HCT116 (cell line): ENCODE results near the gene OR10H4. TPM values are rescaled to one million over a fixed set of nuclear protein-coding genes. Genes with fewer than 3 reads are reported as not detected.

ENCODE experiments used
- ATAC-seq: fragments of 200-7000 bp; cut with Tn5 transposase; 2 replicates; pipeline ENCODE4 v1.9.1; 2020; ENCODE audit warnings: mild to moderate bottlenecking, moderate library complexity
- BruUV-seq: library from RNA; stranded (reverse); fragments of 400-500 nt; replicated peaks from 2 replicates; lab custom pipeline; 2021; lab: Mats Ljungman, UMichigan
- CTCF ChIA-PET: fragments of 300-600 bp; sonication (Branson Sonifier 250); formaldehyde crosslinking; loops from one replicate; lab custom pipeline; 2021; ENCODE audit warnings: antibody characterized with exemption; lab: Charles Lee
- POLR2A ChIA-PET: fragments of 300-600, 350-600 bp; sonication (Branson Sonifier 250); formaldehyde crosslinking; loops from one replicate; lab custom pipeline; 2021; ENCODE audit warnings: antibody characterized with exemption; lab: Charles Lee
- RAD21 ChIA-PET, 2 experiments: fragments of 300-600 bp; sonication (Branson Sonifier 250); formaldehyde crosslinking; loops; one replicate each; lab custom pipeline; 2023; ENCODE audit warnings: low total read pairs in 2 of 2; ENCODE audit not compliant: uncharacterized antibody in 2 of 2, unreplicated experiment in 2 of 2, low non-redundant PET in 1 of 2; lab: Charles Lee
- DNase-seq: peaks from one replicate; pipeline ENCODE4 v3.0.0-alpha.2; 2010; ENCODE audit warnings: low read depth, low spot score
- H2AFZ ChIP-seq: fragments of 200-600 bp; shearing (Covaris generic), sonication (generic); 2 replicates; pipeline ENCODE4 v1.6.1; 2017; ENCODE audit warnings: low read depth, mixed run types, mixed read lengths, antibody characterized with exemption, low read length; ENCODE audit not compliant: poor library complexity, severe bottlenecking
- H3K27ac ChIP-seq: 2 replicates; pipeline ENCODE4 v1.5.1; 2012; ENCODE audit warnings: low read depth, low read length
- H3K27me3 ChIP-seq: fragments of 200-600 bp; sonication (generic); 2 replicates; pipeline ENCODE4 v1.6.1; 2016; ENCODE audit warnings: mixed run types, low read length, mixed read lengths; ENCODE audit not compliant: insufficient read depth
- H3K36me3 ChIP-seq, 2 experiments: fragments of 200-500 bp in 1 of 2; fragments of 200-600 bp in 1 of 2; sonication (Bioruptor generic) in 1 of 2; sonication (generic) in 1 of 2; 2 replicates each; pipeline versions ENCODE4 v1.5.1 to v1.6.1; 2014 to 2016; ENCODE audit warnings: low read length in 2 of 2, inconsistent platforms in 1 of 2, mixed read lengths in 1 of 2, mixed run types in 1 of 2; ENCODE audit not compliant: insufficient read depth in 2 of 2, control insufficient read depth in 1 of 2
- H3K4me1 ChIP-seq, 2 experiments: fragments of 200-600 bp in 1 of 2; sonication (generic) in 1 of 2; 2 replicates each; pipeline versions ENCODE4 v1.5.1 to v1.6.1; 2012 to 2017; ENCODE audit warnings: low read length in 2 of 2, inconsistent platforms in 1 of 2, mild to moderate bottlenecking in 1 of 2, mixed read lengths in 1 of 2, mixed run types in 1 of 2, moderate library complexity in 1 of 2; ENCODE audit not compliant: insufficient read depth in 2 of 2, control insufficient read depth in 1 of 2
- H3K4me2 ChIP-seq: fragments of 200-600 bp; sonication (generic); 2 replicates; pipeline ENCODE4 v1.6.1; 2017; ENCODE audit warnings: mixed run types, low read length, mixed read lengths
- H3K4me3 ChIP-seq, 2 experiments: fragments of 200-600 bp in 1 of 2; sonication (generic) in 1 of 2; replicated peaks in 1 of 2; 2 replicates each; pipeline ENCODE4 v1.5.1; 2011 to 2016; ENCODE audit warnings: low read length in 2 of 2, control low read depth in 1 of 2, low read depth in 1 of 2, mild to moderate bottlenecking in 1 of 2, mixed read lengths in 1 of 2, mixed run types in 1 of 2
- H3K79me2 ChIP-seq: fragments of 200-600 bp; sonication (generic); 2 replicates; pipeline ENCODE4 v1.6.1; 2017; ENCODE audit warnings: mild to moderate bottlenecking, mixed run types, low read length, moderate library complexity, mixed read lengths; ENCODE audit not compliant: insufficient read depth
- H3K9ac ChIP-seq: fragments of 200-600 bp; sonication (generic); 2 replicates; pipeline ENCODE4 v1.6.1; 2016; ENCODE audit warnings: low read length, mixed read lengths
- H3K9me2 ChIP-seq: fragments of 200-600 bp; sonication (generic), shearing (Covaris generic); 2 replicates; pipeline ENCODE4 v1.6.1; 2017; ENCODE audit warnings: mixed run types, mild to moderate bottlenecking, moderate library complexity; ENCODE audit not compliant: insufficient read depth
- H3K9me3 ChIP-seq, 2 experiments: fragments of 200-500 bp in 1 of 2; fragments of 200-600 bp in 1 of 2; sonication (Bioruptor generic) in 1 of 2; sonication (generic) in 1 of 2; 2 replicates each; pipeline ENCODE4 v1.6.1; 2014 to 2017; ENCODE audit warnings: low read length in 2 of 2, mixed read lengths in 2 of 2, inconsistent platforms in 1 of 2, low read depth in 1 of 2, mild to moderate bottlenecking in 1 of 2, mixed run types in 1 of 2, moderate library complexity in 1 of 2; ENCODE audit not compliant: control insufficient read depth in 1 of 2, insufficient read depth in 1 of 2
- H4K20me1 ChIP-seq: fragments of 200-600 bp; sonication (generic), shearing (Covaris generic); 2 replicates; pipeline ENCODE4 v1.6.1; 2017; ENCODE audit warnings: mixed run types, mild to moderate bottlenecking, moderate library complexity; ENCODE audit not compliant: insufficient read depth
- ATF3 ChIP-seq: IDR thresholded peaks from 2 replicates; pipeline ENCODE4 v1.6.1; 2012
- CBX3 ChIP-seq: IDR thresholded peaks from 2 replicates; pipeline ENCODE4 v1.6.1; 2012; ENCODE audit warnings: low read depth
- CEBPB ChIP-seq: IDR thresholded peaks from 2 replicates; pipeline ENCODE4 v1.6.1; 2012; ENCODE audit warnings: low read depth
- EGR1 ChIP-seq: IDR thresholded peaks from 2 replicates; pipeline ENCODE4 v1.6.1; 2012; ENCODE audit warnings: low read depth
- ELF1 ChIP-seq: IDR thresholded peaks from 2 replicates; pipeline ENCODE4 v1.6.1; 2012; ENCODE audit warnings: low read depth, borderline replicate concordance
- EZH2 ChIP-seq: fragments of 200-600 bp; sonication (generic); IDR thresholded peaks from 2 replicates; pipeline ENCODE4 v1.6.1; 2017; ENCODE audit warnings: antibody characterized with exemption, mixed run types
- FOSL1 ChIP-seq: IDR thresholded peaks from 2 replicates; pipeline ENCODE4 v1.6.1; 2012; ENCODE audit warnings: low read depth
- POLR2A ChIP-seq: IDR thresholded peaks from 2 replicates; pipeline ENCODE4 v1.7.0; 2011; ENCODE audit warnings: borderline replicate concordance; ENCODE audit not compliant: insufficient read depth, insufficient read length; ENCODE audit errors: extremely low read depth
- RAD21 ChIP-seq: IDR thresholded peaks from 2 replicates; pipeline ENCODE4 v1.6.1; 2012; ENCODE audit warnings: low read depth, mild to moderate bottlenecking
- REST ChIP-seq: IDR thresholded peaks from 2 replicates; pipeline ENCODE4 v1.6.1; 2012; ENCODE audit warnings: low read depth
- SP1 ChIP-seq: IDR thresholded peaks from 2 replicates; pipeline ENCODE4 v1.6.1; 2012; ENCODE audit warnings: low read depth
- TCF7L2 ChIP-seq: IDR thresholded peaks from 2 replicates; pipeline ENCODE4 v1.7.0; 2011; ENCODE audit warnings: borderline replicate concordance, inconsistent platforms; ENCODE audit not compliant: insufficient read depth, insufficient read length; ENCODE audit errors: extremely low read depth
- YY1 ChIP-seq: IDR thresholded peaks from 2 replicates; pipeline ENCODE4 v1.6.1; 2011; ENCODE audit warnings: low read length, low read depth, moderate library complexity, mild to moderate bottlenecking; ENCODE audit not compliant: insufficient replicate concordance; ENCODE audit errors: extremely low read depth
- ZBTB33 ChIP-seq: IDR thresholded peaks from 2 replicates; pipeline ENCODE4 v1.6.1; 2011; ENCODE audit warnings: mild to moderate bottlenecking, low read length, moderate library complexity; ENCODE audit not compliant: insufficient replicate concordance; ENCODE audit errors: extremely low read depth
- ZFX ChIP-seq: fragments of 450-650 bp; IDR thresholded peaks from 2 replicates; pipeline ENCODE4 v1.6.1; 2017
- intact Hi-C: fragments of 100-400 bp; cut with micrococcal nuclease; formaldehyde crosslinking; loops from 2 replicates; pipeline ENCODE4 v1.10.0; 2022
- total RNA-seq: library from RNA; stranded (reverse); gene quantifications from one replicate; pipeline ENCODE4 v1.2.1, GENCODE V29; 2021; ENCODE audit not compliant: unreplicated experiment

The OR10H4 gene
- total RNA-seq, 1 experiment from 2014 or later: not detected

DNA sequence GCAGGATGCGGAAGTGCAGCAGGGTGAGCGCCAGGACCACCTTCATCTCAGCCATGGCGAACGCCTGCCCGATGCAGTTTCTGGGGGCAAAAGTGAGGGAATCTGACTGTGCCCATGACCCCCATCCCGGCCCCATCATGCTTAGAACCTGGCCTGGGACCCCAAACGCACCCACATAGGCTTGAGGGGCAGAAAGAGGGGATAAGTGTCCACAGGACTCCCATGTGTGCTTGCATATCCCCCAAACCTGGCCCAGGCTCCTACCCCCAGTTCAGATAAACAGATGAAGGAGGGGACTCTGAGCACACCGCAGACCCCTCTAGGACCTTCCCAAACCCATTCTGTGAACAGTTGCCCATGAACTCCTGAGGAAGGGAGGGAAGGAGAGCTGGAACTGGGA is 35.0 kb upstream of the OR10H4 start:
- H3K4me3 ChIP-seq: no peak overlapping the region
- TF ChIP-seq RAD21: no peak
- TF ChIP-seq POLR2A: no peak
- no peak for TF ChIP-seq EZH2
- no peak for TF ChIP-seq TCF7L2
- no peak for TF ChIP-seq SP1
- no peak for TF ChIP-seq ZFX
- no peak for TF ChIP-seq YY1
- no peak for TF ChIP-seq ELF1
- TF ChIP-seq ATF3: no peak
- TF ChIP-seq ZBTB33: no peak
- TF ChIP-seq CEBPB: no peak
- no peak for TF ChIP-seq CBX3
- no peak for TF ChIP-seq REST
- TF ChIP-seq EGR1: no peak
- no peak for TF ChIP-seq FOSL1
- no peaks in the 10 kb centered on the region for H3K27me3 ChIP-seq
- intact Hi-C loops: no loop called here
- ChIA-PET RAD21 (no interaction called here), CTCF (no interaction called here), POLR2A (no interaction called here)
- no peaks in the 10 kb centered on the region for H3K9me3 ChIP-seq
- DNase-seq: no peak
- peaks cover 0 to 21% of the 10 kb centered on the region in 2 experiments; a peak in 1 of 4 replicates for H3K36me3 ChIP-seq
- no peaks in the 10 kb centered on the region for H3K9me2 ChIP-seq
- BruUV-seq: no TSS peak
- H3K4me2 ChIP-seq: no peak overlapping the region
- H2AFZ ChIP-seq: no peak overlapping the region
- H3K9ac ChIP-seq: no peak overlapping the region
- peaks cover 8% of the 10 kb centered on the region; the same call in 1 of the 2 replicates for H3K79me2 ChIP-seq
- H3K4me1 ChIP-seq: no peaks in the 10 kb centered on the region
- no peak overlapping the region for H3K27ac ChIP-seq
- ATAC-seq: no peak
- H4K20me1 ChIP-seq: no peaks in the 10 kb centered on the region
